GM19035 (cell line): ENCODE results near the gene SLC9A3.
A peak's percentile ranks its signal among the peaks of the same experiment; 100 is the strongest.

Experiments
- ATAC-seq: cut with Tn5 transposase; IDR thresholded peaks from one replicate; pipeline ENCODE4 v1.9.1; 2021; ENCODE audit not compliant: unreplicated experiment

SLC9A3 gene

GRCh38 chr5:464843-465590 lies 59.2 kb downstream of the SLC9A3 start:
- no peak for ATAC-seq

GRCh38 chr5:464446-464842 lies 59.8 kb downstream of the SLC9A3 start:
- ATAC-seq = no peak

- ATAC-seq = no peak
Measured at GRCh38 chr5:463952-464351, 60.3 kb downstream of the SLC9A3 start.

GRCh38 chr5:463301-463700 lies 60.9 kb downstream of the SLC9A3 start:
- no peak for ATAC-seq

- no peak for ATAC-seq
Measured at GRCh38 chr5:462051-462481, 62.2 kb downstream of the SLC9A3 start.

- ATAC-seq = no peak
Measured at GRCh38 chr5:460273-460625, 64.0 kb downstream of the SLC9A3 start.

- ATAC-seq = no peak
Measured at GRCh38 chr5:459562-460272, 64.5 kb downstream of the SLC9A3 start.

- peak; percentile 69 for ATAC-seq
Measured at GRCh38 chr5:458547-459353, 65.5 kb downstream of the SLC9A3 start.

GRCh38 chr5:457195-457961 lies 66.9 kb downstream of the SLC9A3 start:
- ATAC-seq = no peak

GRCh38 chr5:456351-457194 lies 67.7 kb downstream of the SLC9A3 start:
- no peak for ATAC-seq

- no peak for ATAC-seq
Measured at GRCh38 chr5:455806-456205, 68.4 kb downstream of the SLC9A3 start.

- no peak for ATAC-seq
Measured at GRCh38 chr5:454936-455335, 69.3 kb downstream of the SLC9A3 start.

- no peak for ATAC-seq
Measured at GRCh38 chr5:453725-454481, 70.3 kb downstream of the SLC9A3 start.

- ATAC-seq = no peak
Measured at GRCh38 chr5:452978-453710, 71.1 kb downstream of the SLC9A3 start.

GRCh38 chr5:451587-452458 lies 72.4 kb downstream of the SLC9A3 start:
- ATAC-seq = no peak

GRCh38 chr5:449151-449550 lies 75.1 kb downstream of the SLC9A3 start:
- ATAC-seq = no peak

- ATAC-seq = no peak
Measured at GRCh38 chr5:448766-449090, 75.5 kb downstream of the SLC9A3 start.
